Esophagus muscularis mucosa (tissue), 3 donors: ENCODE measurements around the gene TAX1BP1.

Source experiments
- CTCF ChIP-seq, 3 experiments: fragments of 200-600 bp in 2 of 3; fragments of 450-650 bp in 1 of 3; sonication (generic) in 2 of 3; IDR thresholded peaks; one replicate each; pipeline ENCODE4 v1.5.1; 2017 to 2019; ENCODE audit warnings: antibody characterized with exemption in 3 of 3, mild to moderate bottlenecking in 2 of 3, moderate library complexity in 1 of 3
- POLR2A ChIP-seq: fragments of 450-650 bp; IDR thresholded peaks from one replicate; pipeline ENCODE4 v1.6.1; 2017; ENCODE audit warnings: antibody characterized with exemption, moderate library complexity, mild to moderate bottlenecking, low read depth
- POLR2AphosphoS5 ChIP-seq, 2 donors: sonication (generic); formaldehyde crosslinking; IDR thresholded peaks; one replicate each; pipeline ENCODE4 v1.6.1; 2017; ENCODE audit warnings: antibody characterized with exemption in 2 of 2

- TF ChIP-seq CTCF (IDR thresholded peaks at IDR 0.05), result no peak
- TF ChIP-seq POLR2A, result no peak
- TF ChIP-seq POLR2AphosphoS5 (IDR thresholded peaks at IDR 0.05), result no peak
Observed at GRCh38 chr7:27746978-27747377, 7.0 kb downstream of the TAX1BP1 start.
